Activated naive CD8-positive, alpha-beta T cell treated with anti-CD3 and anti-CD28 coated beads, Interleukin-2, amount 50 U/mL, for 16 hours (primary cell): Measurements from ENCODE around the gene PDE1A.

Experiments used
- DNase-seq: peaks from one replicate; pipeline ENCODE4 v3.0.0-alpha.2; 2020; ENCODE audit warnings: low read depth, low spot score

The PDE1A gene

GRCh38 chr2:182207049-182207746 lies 219.6 kb downstream of the PDE1A start:
- no peak for DNase-seq

- no peak for DNase-seq
These were observed 229.3 kb downstream of the PDE1A start for GRCh38 chr2:182197529-182197928.

- no peak for DNase-seq
These were observed 233.5 kb downstream of the PDE1A start for GRCh38 chr2:182193291-182193690.

GRCh38 chr2:182191061-182191460 lies 235.8 kb downstream of the PDE1A start:
- DNase-seq, result no peak

GRCh38 chr2:182187130-182187529 lies 239.7 kb downstream of the PDE1A start:
- DNase-seq, result no peak

GRCh38 chr2:182186132-182186735 lies 240.6 kb downstream of the PDE1A start:
- DNase-seq, result no peak

GRCh38 chr2:182182436-182182835 lies 244.4 kb downstream of the PDE1A start:
- no peak for DNase-seq

GRCh38 chr2:182181381-182181780 lies 245.5 kb downstream of the PDE1A start:
- no peak for DNase-seq

- DNase-seq, result no peak
These were observed 247.7 kb downstream of the PDE1A start for GRCh38 chr2:182179176-182179575.

- DNase-seq, result no peak
These were observed 252.8 kb downstream of the PDE1A start for GRCh38 chr2:182173944-182174622.

- DNase-seq, result no peak
These were observed 256.5 kb downstream of the PDE1A start for GRCh38 chr2:182170341-182170740.

- no peak for DNase-seq
These were observed 259.0 kb downstream of the PDE1A start for GRCh38 chr2:182167882-182168281.

GRCh38 chr2:182166841-182167240 lies 260.0 kb downstream of the PDE1A start:
- no peak for DNase-seq

- no peak for DNase-seq
These were observed 260.4 kb downstream of the PDE1A start for GRCh38 chr2:182166406-182166805.

- DNase-seq, result no peak
These were observed 261.6 kb downstream of the PDE1A start for GRCh38 chr2:182165202-182165601.

GRCh38 chr2:182164686-182165085 lies 262.1 kb downstream of the PDE1A start:
- no peak for DNase-seq

- DNase-seq, result no peak
These were observed 263.0 kb downstream of the PDE1A start for GRCh38 chr2:182163878-182164277.

- DNase-seq, result no peak
These were observed 278.5 kb downstream of the PDE1A start for GRCh38 chr2:182148344-182148743.

- DNase-seq, result no peak
These were observed 282.1 kb downstream of the PDE1A start for GRCh38 chr2:182144776-182145165.

- DNase-seq, result no peak
These were observed 282.6 kb downstream of the PDE1A start for GRCh38 chr2:182144041-182144775.

GRCh38 chr2:182142062-182142461 lies 284.8 kb downstream of the PDE1A start:
- DNase-seq, result no peak

- no peak for DNase-seq
These were observed 292.6 kb downstream of the PDE1A start for GRCh38 chr2:182134201-182134600.
